Trophoblast cell (in vitro differentiated cells and primary cell): Measurements from ENCODE around the gene GORASP2.
A peak's percentile ranks its signal among the peaks of the same experiment; 100 is the strongest.

Experiments used
- DNase-seq, 2 donors: peaks; one replicate each; pipeline ENCODE4 v3.0.0-alpha.2; 2016
- H2AFZ ChIP-seq: 2 replicates; pipeline ENCODE4 v1.6.1; 2013; ENCODE audit warnings: low read length, moderate library complexity, mild to moderate bottlenecking; ENCODE audit not compliant: insufficient read depth, poor library complexity
- H2AK5ac ChIP-seq: 2 replicates; pipeline ENCODE4 v1.6.1; 2013; ENCODE audit warnings: mild to moderate bottlenecking, low read length
- H2BK120ac ChIP-seq: 2 replicates; pipeline ENCODE4 v1.6.1; 2013; ENCODE audit warnings: low read length, mild to moderate bottlenecking, moderate library complexity; ENCODE audit not compliant: insufficient read depth, poor library complexity
- H2BK12ac ChIP-seq: 2 replicates; pipeline ENCODE4 v1.6.1; 2013; ENCODE audit warnings: mild to moderate bottlenecking, low read length, moderate library complexity
- H2BK5ac ChIP-seq: 2 replicates; pipeline ENCODE4 v1.6.1; 2013; ENCODE audit warnings: low read length, low read depth, moderate library complexity, mild to moderate bottlenecking; ENCODE audit not compliant: poor library complexity
- H3K14ac ChIP-seq: 2 replicates; pipeline ENCODE4 v1.6.1; 2013; ENCODE audit warnings: mild to moderate bottlenecking, low read length
- H3K18ac ChIP-seq: 2 replicates; pipeline ENCODE4 v1.6.1; 2013; ENCODE audit warnings: mild to moderate bottlenecking, low read length
- H3K23ac ChIP-seq: 2 replicates; pipeline ENCODE4 v1.6.1; 2013; ENCODE audit warnings: low read length
- H3K27ac ChIP-seq: 2 replicates; pipeline ENCODE4 v1.5.1; 2013; ENCODE audit warnings: low read depth, mild to moderate bottlenecking, inconsistent platforms, low read length, moderate library complexity
- H3K27me3 ChIP-seq: 2 replicates; pipeline ENCODE4 v1.6.1; 2013; ENCODE audit warnings: inconsistent platforms, mild to moderate bottlenecking, low read length, moderate library complexity; ENCODE audit not compliant: insufficient read depth
- H3K36me3 ChIP-seq, 2 experiments: 1 replicate in 1 of 2; 2 replicates in 1 of 2; pipeline ENCODE4 v1.6.1; 2013; ENCODE audit warnings: low read length in 2 of 2, mild to moderate bottlenecking in 2 of 2, moderate library complexity in 1 of 2; ENCODE audit not compliant: insufficient read depth in 2 of 2, control insufficient read depth in 1 of 2
- H3K4ac ChIP-seq: 2 replicates; pipeline ENCODE4 v1.6.1; 2013; ENCODE audit warnings: low read depth, mild to moderate bottlenecking, low read length, moderate library complexity
- H3K4me1 ChIP-seq, 2 experiments: 1 replicate in 1 of 2; 2 replicates in 1 of 2; pipeline ENCODE4 v1.6.1; 2013; ENCODE audit warnings: low read length in 2 of 2, mild to moderate bottlenecking in 2 of 2, moderate library complexity in 1 of 2; ENCODE audit not compliant: insufficient read depth in 2 of 2, control insufficient read depth in 1 of 2
- H3K4me2 ChIP-seq: 2 replicates; pipeline ENCODE4 v1.6.1; 2013; ENCODE audit warnings: inconsistent platforms, mild to moderate bottlenecking, low read length, moderate library complexity
- H3K4me3 ChIP-seq: 2 replicates; pipeline ENCODE4 v1.5.1; 2013; ENCODE audit warnings: mild to moderate bottlenecking, low read depth, low read length, inconsistent platforms
- H3K79me1 ChIP-seq: one replicate; pipeline ENCODE4 v1.6.1; 2013; ENCODE audit warnings: low read length
- H3K79me2 ChIP-seq: 2 replicates; pipeline ENCODE4 v1.6.1; 2013; ENCODE audit warnings: low read length, mild to moderate bottlenecking; ENCODE audit not compliant: control insufficient read depth, insufficient read depth, poor library complexity
- H3K9ac ChIP-seq: 2 replicates; pipeline ENCODE4 v1.6.1; 2013; ENCODE audit warnings: mild to moderate bottlenecking, low read length
- H3K9me3 ChIP-seq: 2 replicates; pipeline ENCODE4 v1.6.1; 2013; ENCODE audit warnings: low read depth, mild to moderate bottlenecking, control low read depth, inconsistent platforms, low read length; ENCODE audit not compliant: insufficient read depth
- H4K12ac ChIP-seq: 2 replicates; pipeline ENCODE4 v1.6.1; 2013; ENCODE audit warnings: low read depth, mild to moderate bottlenecking, low read length, moderate library complexity
- H4K8ac ChIP-seq: 2 replicates; pipeline ENCODE4 v1.6.1; 2013; ENCODE audit warnings: low read depth, mild to moderate bottlenecking, low read length, moderate library complexity
- H4K91ac ChIP-seq: one replicate; pipeline ENCODE4 v1.6.1; 2013; ENCODE audit warnings: low read depth, mild to moderate bottlenecking, low read length, moderate library complexity
- WGBS: extraction: QIAGEN DNeasy Blood & Tissue Kit; methylation state at CpG from one replicate; pipeline ENCODE4 v1.1.7; 2013; ENCODE audit warnings: missing lambda C conversion rate; ENCODE audit not compliant: insufficient read length, insufficient coverage; ENCODE audit errors: extremely low coverage; 5-methylcytosine and 5-hydroxymethylcytosine counted together

Gene GORASP2

GRCh38 chr2:170891893-170892292 is 37.2 kb upstream of the GORASP2 start:
- Histone ChIP-seq H2BK12ac (no peak overlapping the region), H3K79me1 (peaks cover 2% of the 10 kb centered on the region), H4K12ac (no peak overlapping the region), H4K91ac (no peak overlapping the region), H3K36me3 (no peaks in the 10 kb centered on the region), H3K27me3 (no peaks in the 10 kb centered on the region), H2AFZ (no peak overlapping the region), H3K4me1 (peaks cover 0 to 6% of the 10 kb centered on the region in 2 experiments), H2BK120ac (no peak overlapping the region), H3K79me2 (no peaks in the 10 kb centered on the region), H3K27ac (no peak overlapping the region), H3K9me3 (no peaks in the 10 kb centered on the region), H2BK5ac (no peak overlapping the region), H4K8ac (no peak overlapping the region), H3K14ac (no peak overlapping the region), H3K18ac (no peak overlapping the region), H3K23ac (no peak overlapping the region), H3K4ac (no peak overlapping the region), H3K4me2 (no peak overlapping the region), H2AK5ac (no peak overlapping the region), H3K4me3 (no peak overlapping the region), H3K9ac (no peak overlapping the region)
- DNase-seq: no peak
- whole genome bisulfite sequencing: no CpG with 5 or more reads among the region's 4 CpGs

GRCh38 chr2:170892391-170892951 is 36.6 kb upstream of the GORASP2 start:
- Histone ChIP-seq H3K79me2 (no peaks in the 10 kb centered on the region), H2BK120ac (no peak overlapping the region), H3K36me3 (no peaks in the 10 kb centered on the region), H3K4me2 (no peak overlapping the region), H3K4ac (no peak overlapping the region), H4K12ac (no peak overlapping the region), H3K4me3 (no peak overlapping the region), H2AK5ac (no peak overlapping the region), H3K79me1 (peaks cover 2% of the 10 kb centered on the region), H2BK5ac (no peak overlapping the region), H3K4me1 (peaks cover 0 to 6% of the 10 kb centered on the region in 2 experiments), H4K91ac (no peak overlapping the region), H2AFZ (no peak overlapping the region), H2BK12ac (no peak overlapping the region), H3K18ac (no peak overlapping the region), H3K27ac (no peak overlapping the region), H3K14ac (no peak overlapping the region), H3K27me3 (no peaks in the 10 kb centered on the region), H3K23ac (no peak overlapping the region), H3K9ac (no peak overlapping the region), H3K9me3 (no peaks in the 10 kb centered on the region), H4K8ac (no peak overlapping the region)
- no peak for DNase-seq
- WGBS: no CpG with 5 or more reads among the region's 9 CpGs

GRCh38 chr2:170895023-170895757 is 33.9 kb upstream of the GORASP2 start:
- no peak overlapping the region for H3K4ac ChIP-seq
- peak overlapping the region; percentile 32 for H4K91ac ChIP-seq
- peak overlapping the region; percentile 30 for H2BK120ac ChIP-seq
- H3K4me2 ChIP-seq: peak overlapping the region; percentile 43
- DNase-seq: peak; percentile 35 to 78
- no peak overlapping the region for H2AFZ ChIP-seq
- H3K79me1 ChIP-seq: peaks cover 2% of the 10 kb centered on the region
- H3K18ac ChIP-seq: no peak overlapping the region
- H4K12ac ChIP-seq: no peak overlapping the region
- no peak overlapping the region for H4K8ac ChIP-seq
- H3K79me2 ChIP-seq: no peaks in the 10 kb centered on the region
- no peak overlapping the region for H3K14ac ChIP-seq
- no CpG with 5 or more reads among the region's 3 CpGs for WGBS
- H3K9ac ChIP-seq: no peak overlapping the region
- no peaks in the 10 kb centered on the region for H3K36me3 ChIP-seq
- no peaks in the 10 kb centered on the region for H3K9me3 ChIP-seq
- no peaks in the 10 kb centered on the region for H3K27me3 ChIP-seq
- no peak overlapping the region for H3K4me3 ChIP-seq
- H2BK5ac ChIP-seq: peak overlapping the region; percentile 19
- no peak overlapping the region for H3K23ac ChIP-seq
- peak overlapping the region; percentile 33 for H3K27ac ChIP-seq
- no peak overlapping the region for H2BK12ac ChIP-seq
- no peak overlapping the region for H2AK5ac ChIP-seq
- H3K4me1 ChIP-seq: peaks cover 0 to 6% of the 10 kb centered on the region in 2 experiments

- H3K36me3 ChIP-seq: no peaks in the 10 kb centered on the region
- no peak overlapping the region for H2AK5ac ChIP-seq
- H3K9me3 ChIP-seq: no peaks in the 10 kb centered on the region
- H3K27me3 ChIP-seq: no peaks in the 10 kb centered on the region
- H3K79me2 ChIP-seq: no peaks in the 10 kb centered on the region
- no peak overlapping the region for H3K9ac ChIP-seq
- H3K79me1 ChIP-seq: peaks cover 2% of the 10 kb centered on the region
- H4K8ac ChIP-seq: no peak overlapping the region
- H2BK12ac ChIP-seq: no peak overlapping the region
- H3K4me2 ChIP-seq: no peak overlapping the region
- no peak overlapping the region for H2BK120ac ChIP-seq
- H3K23ac ChIP-seq: no peak overlapping the region
- no peak overlapping the region for H4K91ac ChIP-seq
- no peak overlapping the region for H2AFZ ChIP-seq
- no peak for DNase-seq
- no peak overlapping the region for H3K14ac ChIP-seq
- no peak overlapping the region for H3K27ac ChIP-seq
- no CpG with 5 or more reads among the region's 4 CpGs for WGBS
- H4K12ac ChIP-seq: no peak overlapping the region
- H2BK5ac ChIP-seq: no peak overlapping the region
- H3K4ac ChIP-seq: no peak overlapping the region
- H3K18ac ChIP-seq: no peak overlapping the region
- peaks cover 0 to 6% of the 10 kb centered on the region in 2 experiments for H3K4me1 ChIP-seq
- H3K4me3 ChIP-seq: no peak overlapping the region
These were observed 32.4 kb upstream of the GORASP2 start for GRCh38 chr2:170896622-170897021.
